ENCODE data around the gene CRLF1.
"Not testable (repeated sequence)": the region's sequence is repeated elsewhere in the genome, so short reads cannot be mapped to it uniquely, and the experiment has no call there.

CRLF1 gene

GRCh38 chr19:18603958-18604819, 2.4 kb downstream of the CRLF1 start:
- H3K9me3 ChIP-seq, result no peaks in the 10 kb centered on the region
- no peak for DNase-seq
- H3K4me1 ChIP-seq, result no peaks in the 10 kb centered on the region
- no peaks in the 10 kb centered on the region for H3K36me3 ChIP-seq
- TF ChIP-seq CTCF (IDR thresholded peaks at IDR 0.05; ENCODE audit: low read depth, low read length), result no peak
- peaks cover 59% of the 10 kb centered on the region for H3K27me3 ChIP-seq
- no peak overlapping the region for H3K4me3 ChIP-seq (ENCODE audit: low read depth, low read length)

- Histone ChIP-seq H3K4me1 (peaks cover 1% of the 10 kb centered on the region), H3K27me3 (peaks cover 51% of the 10 kb centered on the region), H3K9me3 (no peaks in the 10 kb centered on the region), H3K36me3 (no peaks in the 10 kb centered on the region), H3K4me3 (ENCODE audit: low read depth, low read length) (no peak overlapping the region)
- TF ChIP-seq CTCF (IDR thresholded peaks at IDR 0.05; ENCODE audit: low read depth, low read length), result peak; percentile 48
- peak; percentile 48 for DNase-seq
These were observed 3.2 kb downstream of the CRLF1 start for GRCh38 chr19:18603255-18603957.

GRCh38 chr19:18601875-18602274, 4.7 kb downstream of the CRLF1 start:
- Histone ChIP-seq H3K36me3 (no peaks in the 10 kb centered on the region), H3K4me1 (peaks cover 14% of the 10 kb centered on the region), H3K9me3 (no peaks in the 10 kb centered on the region), H3K27me3 (peaks cover 36% of the 10 kb centered on the region), H3K4me3 (ENCODE audit: low read depth, low read length) (no peak overlapping the region)
- DNase-seq, result no peak
- no peak for TF ChIP-seq CTCF (IDR thresholded peaks at IDR 0.05; ENCODE audit: low read depth, low read length)

- not testable (repeated sequence) for DNase-seq; H3K9me3 ChIP-seq; H3K4me3 ChIP-seq (ENCODE audit: low read depth, low read length); H3K36me3 ChIP-seq
- H3K4me1 ChIP-seq, result peaks cover 17% of the 10 kb centered on the region
- H3K27me3 ChIP-seq, result peaks cover 29% of the 10 kb centered on the region
These were observed 5.8 kb downstream of the CRLF1 start for GRCh38 chr19:18600692-18601397.

- Histone ChIP-seq H3K4me1 (peaks cover 22% of the 10 kb centered on the region), H3K27me3 (peaks cover 15% of the 10 kb centered on the region), H3K9me3 (no peaks in the 10 kb centered on the region), H3K4me3 (ENCODE audit: low read depth, low read length) (no peak overlapping the region), H3K36me3 (no peaks in the 10 kb centered on the region)
- TF ChIP-seq CTCF (IDR thresholded peaks at IDR 0.05; ENCODE audit: low read depth, low read length), result no peak
- no peak for DNase-seq
These were observed 7.1 kb downstream of the CRLF1 start for GRCh38 chr19:18599485-18599884.

GRCh38 chr19:18597809-18598660, 8.6 kb downstream of the CRLF1 start:
- no peak for DNase-seq
- TF ChIP-seq CTCF (IDR thresholded peaks at IDR 0.05; ENCODE audit: low read depth, low read length), result no peak
- peaks cover 22% of the 10 kb centered on the region for H3K4me1 ChIP-seq
- no peak overlapping the region for H3K4me3 ChIP-seq (ENCODE audit: low read depth, low read length)
- H3K27me3 ChIP-seq, result peaks cover 3% of the 10 kb centered on the region
- no peaks in the 10 kb centered on the region for H3K36me3 ChIP-seq
- H3K9me3 ChIP-seq, result no peaks in the 10 kb centered on the region
